Measurements from ENCODE around the gene MCTP1.

The MCTP1 gene

GRCh38 chr5:94778732-94779131, 506.2 kb downstream of the MCTP1 start:
- Histone ChIP-seq H4K20me1 (ENCODE audit: insufficient read depth, low read length, poor library complexity, severe bottlenecking) (no peaks in the 10 kb centered on the region), H3K4me2 (ENCODE audit: low read depth, low read length, poor library complexity, severe bottlenecking) (no peak overlapping the region), H3K36me3 (ENCODE audit: insufficient read depth, low read length) (no peaks in the 10 kb centered on the region), H3F3A (ENCODE audit: low read depth) (no peaks in the 10 kb centered on the region), H3K9me3 (ENCODE audit: insufficient read depth, low read depth, low read length) (no peaks in the 10 kb centered on the region), H3K79me2 (ENCODE audit: insufficient read depth, low read length) (no peaks in the 10 kb centered on the region), H3K27me3 (ENCODE audit: insufficient read depth, low read length, poor library complexity, severe bottlenecking) (no peaks in the 10 kb centered on the region), H3K9me2 (replicated peaks; ENCODE audit: low read depth, low read length) (no peaks in the 10 kb centered on the region), H3K4me3 (ENCODE audit: low read length, poor library complexity, severe bottlenecking) (no peak overlapping the region), H3K4me1 (ENCODE audit: insufficient read depth, low read length, poor library complexity, severe bottlenecking) (peaks cover 14% of the 10 kb centered on the region), H2AFZ (ENCODE audit: low read length) (no peak overlapping the region), H3K9ac (ENCODE audit: low read depth, low read length, poor library complexity, severe bottlenecking) (no peak overlapping the region)
- TF ChIP-seq, protein P1, sequence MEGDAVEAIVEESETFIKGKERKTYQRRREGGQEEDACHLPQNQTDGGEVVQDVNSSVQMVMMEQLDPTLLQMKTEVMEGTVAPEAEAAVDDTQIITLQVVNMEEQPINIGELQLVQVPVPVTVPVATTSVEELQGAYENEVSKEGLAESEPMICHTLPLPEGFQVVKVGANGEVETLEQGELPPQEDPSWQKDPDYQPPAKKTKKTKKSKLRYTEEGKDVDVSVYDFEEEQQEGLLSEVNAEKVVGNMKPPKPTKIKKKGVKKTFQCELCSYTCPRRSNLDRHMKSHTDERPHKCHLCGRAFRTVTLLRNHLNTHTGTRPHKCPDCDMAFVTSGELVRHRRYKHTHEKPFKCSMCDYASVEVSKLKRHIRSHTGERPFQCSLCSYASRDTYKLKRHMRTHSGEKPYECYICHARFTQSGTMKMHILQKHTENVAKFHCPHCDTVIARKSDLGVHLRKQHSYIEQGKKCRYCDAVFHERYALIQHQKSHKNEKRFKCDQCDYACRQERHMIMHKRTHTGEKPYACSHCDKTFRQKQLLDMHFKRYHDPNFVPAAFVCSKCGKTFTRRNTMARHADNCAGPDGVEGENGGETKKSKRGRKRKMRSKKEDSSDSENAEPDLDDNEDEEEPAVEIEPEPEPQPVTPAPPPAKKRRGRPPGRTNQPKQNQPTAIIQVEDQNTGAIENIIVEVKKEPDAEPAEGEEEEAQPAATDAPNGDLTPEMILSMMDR (conservative IDR thresholded peaks at IDR 0.05; ENCODE audit: low read length): no peak
- TF ChIP-seq EZH2phosphoT487 (IDR thresholded peaks at IDR 0.05; ENCODE audit: borderline replicate concordance): no peak

DNA sequence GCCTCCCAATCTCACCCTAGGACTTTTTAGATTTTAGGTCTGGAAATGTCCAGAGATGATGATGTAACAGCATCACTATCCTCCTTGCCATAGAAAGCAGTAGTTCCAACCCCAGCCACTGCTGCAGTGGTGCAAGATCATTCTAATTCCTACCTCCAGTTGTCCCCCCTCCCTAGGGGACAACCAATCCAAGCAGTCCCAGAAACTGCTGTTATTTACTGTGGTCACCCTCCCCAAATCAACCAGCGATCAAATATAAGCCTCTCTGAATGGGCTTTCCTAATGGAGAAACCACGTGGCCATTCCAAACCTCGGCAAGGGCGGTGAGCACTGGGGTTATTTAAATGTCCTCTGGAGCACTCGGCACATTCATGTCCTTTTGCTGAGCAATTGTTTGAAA, 506.6 kb downstream of the MCTP1 start:
- H3K79me2 ChIP-seq (ENCODE audit: insufficient read depth, low read length): no peaks in the 10 kb centered on the region
- H3K36me3 ChIP-seq (ENCODE audit: insufficient read depth, low read length): no peaks in the 10 kb centered on the region
- H3K9ac ChIP-seq (ENCODE audit: low read depth, low read length, poor library complexity, severe bottlenecking): no peak overlapping the region
- peaks cover 14% of the 10 kb centered on the region for H3K4me1 ChIP-seq (ENCODE audit: insufficient read depth, low read length, poor library complexity, severe bottlenecking)
- no peak overlapping the region for H3K4me3 ChIP-seq (ENCODE audit: low read length, poor library complexity, severe bottlenecking)
- no peaks in the 10 kb centered on the region for H3K9me2 ChIP-seq (replicated peaks; ENCODE audit: low read depth, low read length)
- H3K27me3 ChIP-seq (ENCODE audit: insufficient read depth, low read length, poor library complexity, severe bottlenecking): no peaks in the 10 kb centered on the region
- TF ChIP-seq EZH2phosphoT487 (IDR thresholded peaks at IDR 0.05; ENCODE audit: borderline replicate concordance): no peak
- TF ChIP-seq, protein P1 (conservative IDR thresholded peaks at IDR 0.05; ENCODE audit: low read length): no peak
- H3F3A ChIP-seq (ENCODE audit: low read depth): no peaks in the 10 kb centered on the region
- H3K9me3 ChIP-seq (ENCODE audit: insufficient read depth, low read depth, low read length): no peaks in the 10 kb centered on the region
- no peaks in the 10 kb centered on the region for H4K20me1 ChIP-seq (ENCODE audit: insufficient read depth, low read length, poor library complexity, severe bottlenecking)
- no peak overlapping the region for H2AFZ ChIP-seq (ENCODE audit: low read length)
- H3K4me2 ChIP-seq (ENCODE audit: low read depth, low read length, poor library complexity, severe bottlenecking): no peak overlapping the region

GRCh38 chr5:94777056-94777880, 507.6 kb downstream of the MCTP1 start:
- no peak overlapping the region for H2AFZ ChIP-seq (ENCODE audit: low read length)
- TF ChIP-seq EZH2phosphoT487 (IDR thresholded peaks at IDR 0.05; ENCODE audit: borderline replicate concordance): no peak
- TF ChIP-seq, protein P1 (conservative IDR thresholded peaks at IDR 0.05; ENCODE audit: low read length): no peak
- no peaks in the 10 kb centered on the region for H4K20me1 ChIP-seq (ENCODE audit: insufficient read depth, low read length, poor library complexity, severe bottlenecking)
- peaks cover 14% of the 10 kb centered on the region for H3K4me1 ChIP-seq (ENCODE audit: insufficient read depth, low read length, poor library complexity, severe bottlenecking)
- H3K79me2 ChIP-seq (ENCODE audit: insufficient read depth, low read length): no peaks in the 10 kb centered on the region
- H3K9ac ChIP-seq (ENCODE audit: low read depth, low read length, poor library complexity, severe bottlenecking): no peak overlapping the region
- H3K9me2 ChIP-seq (replicated peaks; ENCODE audit: low read depth, low read length): no peaks in the 10 kb centered on the region
- H3K27me3 ChIP-seq (ENCODE audit: insufficient read depth, low read length, poor library complexity, severe bottlenecking): no peaks in the 10 kb centered on the region
- H3F3A ChIP-seq (ENCODE audit: low read depth): no peaks in the 10 kb centered on the region
- no peak overlapping the region for H3K4me2 ChIP-seq (ENCODE audit: low read depth, low read length, poor library complexity, severe bottlenecking)
- H3K36me3 ChIP-seq (ENCODE audit: insufficient read depth, low read length): no peaks in the 10 kb centered on the region
- H3K4me3 ChIP-seq (ENCODE audit: low read length, poor library complexity, severe bottlenecking): no peak overlapping the region
- H3K9me3 ChIP-seq (ENCODE audit: insufficient read depth, low read depth, low read length): no peaks in the 10 kb centered on the region
